Mammary epithelial cell (primary cell): Measurements from ENCODE around the gene NFX1.
"Not testable (repeated sequence)": the region's sequence is repeated elsewhere in the genome, so short reads cannot be mapped to it uniquely, and the experiment has no call there.

Experiments
- EZH2 ChIP-seq: IDR thresholded peaks from 2 replicates; pipeline ENCODE4 v1.6.1; 2012; ENCODE audit warnings: low read length, inconsistent platforms, borderline replicate concordance
- TF ChIP-seq, protein P1 (sequence below), 2 donors: IDR thresholded peaks in 1 of 2; conservative IDR thresholded peaks in 1 of 2; 2 replicates each; pipeline ENCODE4 v1.5.1; 2011 to 2012; ENCODE audit warnings: inconsistent platforms in 2 of 2, low read length in 2 of 2, mild to moderate bottlenecking in 2 of 2, control low read depth in 1 of 2, low read depth in 1 of 2; ENCODE audit not compliant: insufficient read depth in 1 of 2; ENCODE audit errors: extremely low read depth in 1 of 2

DNA sequence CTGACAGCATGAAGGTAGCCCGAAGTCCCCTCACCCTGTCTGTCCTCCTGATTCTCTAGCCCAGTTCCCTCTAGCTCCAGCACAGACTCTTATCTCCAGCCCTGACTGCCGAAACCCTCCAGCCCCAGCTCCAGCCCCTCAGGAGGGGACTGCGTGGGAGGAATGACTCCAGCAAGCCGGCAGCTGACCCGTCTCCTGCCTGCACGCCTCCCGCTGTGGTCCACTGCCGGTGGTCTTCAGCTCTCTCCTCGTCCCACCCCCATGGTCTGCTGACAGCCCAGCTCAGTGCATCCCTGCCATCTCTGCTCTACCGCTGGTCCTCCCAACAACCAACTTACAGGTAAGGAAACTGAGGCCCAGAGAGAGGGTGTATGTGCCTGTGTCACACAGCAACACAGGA is 111.5 kb downstream of the NFX1 start:
- TF ChIP-seq, protein P1, sequence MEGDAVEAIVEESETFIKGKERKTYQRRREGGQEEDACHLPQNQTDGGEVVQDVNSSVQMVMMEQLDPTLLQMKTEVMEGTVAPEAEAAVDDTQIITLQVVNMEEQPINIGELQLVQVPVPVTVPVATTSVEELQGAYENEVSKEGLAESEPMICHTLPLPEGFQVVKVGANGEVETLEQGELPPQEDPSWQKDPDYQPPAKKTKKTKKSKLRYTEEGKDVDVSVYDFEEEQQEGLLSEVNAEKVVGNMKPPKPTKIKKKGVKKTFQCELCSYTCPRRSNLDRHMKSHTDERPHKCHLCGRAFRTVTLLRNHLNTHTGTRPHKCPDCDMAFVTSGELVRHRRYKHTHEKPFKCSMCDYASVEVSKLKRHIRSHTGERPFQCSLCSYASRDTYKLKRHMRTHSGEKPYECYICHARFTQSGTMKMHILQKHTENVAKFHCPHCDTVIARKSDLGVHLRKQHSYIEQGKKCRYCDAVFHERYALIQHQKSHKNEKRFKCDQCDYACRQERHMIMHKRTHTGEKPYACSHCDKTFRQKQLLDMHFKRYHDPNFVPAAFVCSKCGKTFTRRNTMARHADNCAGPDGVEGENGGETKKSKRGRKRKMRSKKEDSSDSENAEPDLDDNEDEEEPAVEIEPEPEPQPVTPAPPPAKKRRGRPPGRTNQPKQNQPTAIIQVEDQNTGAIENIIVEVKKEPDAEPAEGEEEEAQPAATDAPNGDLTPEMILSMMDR (conservative IDR thresholded peaks at IDR 0.05 in 1 of 2, IDR thresholded peaks at IDR 0.05 in 1 of 2; ENCODE audit: extremely low read depth in 1 of 2, insufficient read depth in 1 of 2, low read depth in 1 of 2, low read length in 2 of 2): not testable (repeated sequence)
- not testable (repeated sequence) for TF ChIP-seq EZH2
